ENCODE measurements around the gene RAPGEF5. TPM values are rescaled to one million over a fixed set of nuclear protein-coding genes. Genes with fewer than 3 reads are reported as not detected.

The RAPGEF5 gene
- total RNA-seq: 10 to 100 TPM in 2 of 4 donors, 1 to 10 TPM in 2; 7.4 to 16.2 (median 12.1) TPM

GRCh38 chr7:22356701-22357310, at the start of gene RAPGEF5:
Gene RAPGEF5 (minus strand): TSS chr7:22357154. CDS start chr7:22357060, 94 bp downstream.
- no peak for DNase-seq
- Histone ChIP-seq H3K27me3 (peaks cover 0 to 23% (median 0%) of the 10 kb centered on the region in 3 donors), H3K27ac (peak within 1 kb of the TSS in 1 of 4 donors; percentile 5), H3K4me3 (peak within 1 kb of the TSS; percentile 45 to 56 (median 50)), H3K36me3 (no peaks in the 10 kb centered on the region), H3K4me1 (peaks cover 0 to 3% of the 10 kb centered on the region in 2 donors), H3K9me3 (no peaks in the 10 kb centered on the region)
- ATAC-seq: no peak
- intact Hi-C loops (cut with DNase I; ENCODE audit: low total_unique reads) (no loop called here), in situ Hi-C loops (cut with MboI; ENCODE audit: low sequenced_read_pairs in 4 of 4) (no loop called here)
- peak in 1 of 5 experiments; percentile 27 for TF ChIP-seq CTCF (IDR thresholded peaks at IDR 0.05 in 4 of 5, conservative IDR thresholded peaks at IDR 0.05 in 1 of 5)
- no peak for TF ChIP-seq POLR2A (IDR thresholded peaks at IDR 0.05)

- Histone ChIP-seq H3K4me3 (no peak overlapping the region), H3K36me3 (no peaks in the 10 kb centered on the region), H3K9me3 (no peaks in the 10 kb centered on the region), H3K27me3 (no peaks in the 10 kb centered on the region), H3K27ac (no peak overlapping the region), H3K4me1 (no peaks in the 10 kb centered on the region)
- intact Hi-C loops (cut with DNase I; ENCODE audit: low total_unique reads) (no loop called here), in situ Hi-C loops (cut with MboI; ENCODE audit: low sequenced_read_pairs in 4 of 4) (no loop called here)
- DNase-seq: no peak
- ATAC-seq: no peak
- TF ChIP-seq CTCF (IDR thresholded peaks at IDR 0.05 in 4 of 5, conservative IDR thresholded peaks at IDR 0.05 in 1 of 5): no peak
- no peak for TF ChIP-seq POLR2A (IDR thresholded peaks at IDR 0.05)
Measured at GRCh38 chr7:22406715-22407114, 49.8 kb upstream of the RAPGEF5 start.

GRCh38 chr7:22404421-22405023, 47.6 kb upstream of the RAPGEF5 start:
- H3K4me1 ChIP-seq: no peaks in the 10 kb centered on the region
- intact Hi-C loops (cut with DNase I; ENCODE audit: low total_unique reads): no loop called here
- ATAC-seq (no peak), DNase-seq (no peak)
- no peaks in the 10 kb centered on the region for H3K36me3 ChIP-seq
- TF ChIP-seq CTCF (IDR thresholded peaks at IDR 0.05 in 4 of 5, conservative IDR thresholded peaks at IDR 0.05 in 1 of 5) (no peak), POLR2A (IDR thresholded peaks at IDR 0.05) (no peak)
- H3K27ac ChIP-seq: no peak overlapping the region
- in situ Hi-C loops (cut with MboI; ENCODE audit: low sequenced_read_pairs in 4 of 4): no loop called here
- no peak overlapping the region for H3K4me3 ChIP-seq
- no peaks in the 10 kb centered on the region for H3K27me3 ChIP-seq
- no peaks in the 10 kb centered on the region for H3K9me3 ChIP-seq

GRCh38 chr7:22403344-22403743, 46.4 kb upstream of the RAPGEF5 start:
- in situ Hi-C loops (cut with MboI; ENCODE audit: low sequenced_read_pairs in 4 of 4) (no loop called here), intact Hi-C loops (cut with DNase I; ENCODE audit: low total_unique reads) (no loop called here)
- H3K4me1 ChIP-seq: no peaks in the 10 kb centered on the region
- no peak overlapping the region for H3K27ac ChIP-seq
- H3K27me3 ChIP-seq: no peaks in the 10 kb centered on the region
- ATAC-seq (no peak), DNase-seq (no peak)
- H3K4me3 ChIP-seq: no peak overlapping the region
- TF ChIP-seq POLR2A (IDR thresholded peaks at IDR 0.05) (no peak), CTCF (IDR thresholded peaks at IDR 0.05 in 4 of 5, conservative IDR thresholded peaks at IDR 0.05 in 1 of 5) (no peak)
- H3K9me3 ChIP-seq: no peaks in the 10 kb centered on the region
- no peaks in the 10 kb centered on the region for H3K36me3 ChIP-seq

Measured in gastrocnemius medialis (tissue), 4 donors.